Measurements from ENCODE around the gene MUC2.
"Not testable (repeated sequence)": the region's sequence is repeated elsewhere in the genome, so short reads cannot be mapped to it uniquely, and the experiment has no call there.

MUC2 gene

GRCh38 chr11:1108246-1108900, 33.7 kb downstream of the MUC2 start:
- DNase-seq, result no peak

- no peak for DNase-seq
Measured at GRCh38 chr11:1109101-1109917, 34.6 kb downstream of the MUC2 start.

GRCh38 chr11:1109918-1110705, 35.4 kb downstream of the MUC2 start:
- DNase-seq, result no peak

- no peak for DNase-seq
Measured at GRCh38 chr11:1111545-1112212, 37.0 kb downstream of the MUC2 start.

GRCh38 chr11:1112351-1113191, 37.9 kb downstream of the MUC2 start:
- DNase-seq, result no peak

GRCh38 chr11:1113405-1114201, 38.9 kb downstream of the MUC2 start:
- no peak for DNase-seq

- DNase-seq, result not testable (repeated sequence)
Measured at GRCh38 chr11:1115292-1115691, 40.6 kb downstream of the MUC2 start.

GRCh38 chr11:1116104-1116503, 41.4 kb downstream of the MUC2 start:
- DNase-seq, result no peak

GRCh38 chr11:1116666-1117390, 42.2 kb downstream of the MUC2 start:
- no peak for DNase-seq

GRCh38 chr11:1117992-1118391, 43.3 kb downstream of the MUC2 start:
- DNase-seq, result no peak

GRCh38 chr11:1118755-1119603, 44.3 kb downstream of the MUC2 start:
- DNase-seq, result no peak

- DNase-seq, result no peak
Measured at GRCh38 chr11:1119604-1120146, 45.0 kb downstream of the MUC2 start.

GRCh38 chr11:1120532-1121330, 46.1 kb downstream of the MUC2 start:
- no peak for DNase-seq

GRCh38 chr11:1121331-1121812, 46.7 kb downstream of the MUC2 start:
- DNase-seq, result no peak

GRCh38 chr11:1121813-1122663, 47.4 kb downstream of the MUC2 start:
- DNase-seq, result no peak

- DNase-seq, result no peak
Measured at GRCh38 chr11:1122664-1123002, 48.0 kb downstream of the MUC2 start.

GRCh38 chr11:1123970-1124369, 49.3 kb downstream of the MUC2 start:
- no peak for DNase-seq
